Myometrial cell (primary cell): ENCODE measurements around the gene SAA2. TPM values are rescaled to one million over a fixed set of nuclear protein-coding genes. Genes with fewer than 3 reads are reported as not detected.

ENCODE experiments used
- total RNA-seq: library from RNA; depleted of rRNA; stranded (reverse); fragments of >200 nt; gene quantifications from 2 replicates; pipeline ENCODE4 v1.2.3, GENCODE V29; 2015

Gene SAA2
- not detected in 2 replicates for total RNA-seq

DNA sequence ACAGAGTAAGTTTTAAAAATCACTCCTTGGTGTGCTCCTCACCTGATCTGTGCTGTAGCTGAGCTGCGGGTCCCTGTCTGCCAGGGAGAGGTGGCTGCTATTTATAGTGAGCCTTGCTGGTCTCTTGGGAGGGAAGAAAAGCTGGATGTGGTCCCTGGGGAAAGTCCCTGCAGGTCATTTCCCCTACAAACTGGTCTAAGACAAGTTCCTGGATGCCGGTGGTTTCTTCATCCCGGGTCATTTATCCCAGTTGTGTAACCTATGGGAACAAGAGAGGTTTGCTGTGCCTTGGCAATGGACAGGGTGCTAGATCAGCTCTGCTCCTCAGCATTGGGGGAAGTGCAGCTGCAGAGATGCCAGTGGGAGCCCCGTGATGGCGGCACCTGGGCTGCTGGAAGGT lies at the start of gene SAA2:
Gene SAA2 (minus strand): TSS at position 108 of the 400 bp plus-strand sequence. CDS start 657 bp downstream, outside the sequence.

DNA sequence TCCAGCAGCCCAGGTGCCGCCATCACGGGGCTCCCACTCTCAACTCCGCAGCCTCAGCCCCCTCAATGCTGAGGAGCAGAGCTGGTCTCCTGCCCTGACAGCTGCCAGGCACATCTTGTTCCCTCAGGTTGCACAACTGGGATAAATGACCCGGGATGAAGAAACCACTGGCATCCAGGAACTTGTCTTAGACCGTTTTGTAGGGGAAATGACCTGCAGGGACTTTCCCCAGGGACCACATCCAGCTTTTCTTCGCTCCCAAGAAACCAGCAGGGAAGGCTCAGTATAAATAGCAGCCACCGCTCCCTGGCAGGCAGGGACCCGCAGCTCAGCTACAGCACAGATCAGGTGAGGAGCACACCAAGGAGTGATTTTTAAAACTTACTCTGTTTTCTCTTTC lies 17.5 kb upstream of the SAA2 start, which contains the start of gene SAA1:
Gene SAA1 (plus strand): TSS at position 316 of the 400 bp plus-strand sequence. CDS start 624 bp downstream, outside the sequence.

DNA sequence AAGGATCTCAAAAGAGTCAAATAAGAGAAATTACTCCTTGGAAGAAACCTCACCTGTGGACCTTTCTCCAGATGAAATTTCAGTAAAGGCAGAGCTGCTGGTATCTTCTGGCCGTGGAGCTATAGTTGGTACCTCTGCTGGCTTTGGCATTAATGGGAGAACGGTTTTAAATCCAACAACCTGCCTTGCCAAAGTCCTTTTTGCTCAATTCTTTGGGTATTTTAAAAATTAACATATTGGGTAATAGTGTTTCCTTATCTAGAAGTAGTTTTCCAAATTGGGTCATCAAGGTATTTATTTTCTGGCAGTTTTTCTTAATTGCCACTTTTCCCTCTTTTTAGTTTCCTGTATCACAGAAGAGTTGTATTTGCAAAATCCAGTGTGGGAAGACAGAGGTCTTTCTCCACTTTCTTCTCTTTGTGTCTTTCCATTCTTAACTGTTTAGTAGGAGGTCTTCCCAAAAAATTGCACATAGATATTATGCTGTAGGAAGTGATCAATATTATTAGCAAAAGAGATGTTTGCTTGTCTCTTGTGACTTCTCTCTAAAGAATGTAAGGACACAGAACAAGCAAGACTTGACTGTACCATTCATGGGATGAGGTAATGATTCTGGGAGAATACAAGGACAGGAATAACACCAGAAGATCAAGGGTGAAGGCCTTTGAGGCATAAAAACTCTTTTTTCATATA lies 11.7 kb downstream of the SAA2 start, which contains the start of gene SAA4:
Gene SAA4 (minus strand): TSS at position 139 of the 693 bp plus-strand sequence. CDS start 876 bp downstream, outside the sequence.

Other genes starting within 250 kb of the SAA2 start
- gene SERGEF, start 235.6 kb downstream of the SAA2 start, total RNA-seq, result 9.8 and 14.4 TPM in 2 replicates
- 0.18 TPM in 1 of 2 replicates, not detected in the other for gene TPH1, start 202.4 kb downstream of the SAA2 start, total RNA-seq
- gene SAAL1, start 142.6 kb downstream of the SAA2 start, total RNA-seq, result 12.1 and 17.0 TPM in 2 replicates
- not detected in 2 replicates for gene MRGPRX3, start 116.1 kb downstream of the SAA2 start, total RNA-seq
- gene MRGPRX4, start 75.8 kb downstream of the SAA2 start, total RNA-seq, result not detected in 2 replicates
- not detected in 2 replicates for gene SAA4, start 11.9 kb downstream of the SAA2 start, total RNA-seq
- gene SAA1, start 17.6 kb upstream of the SAA2 start, total RNA-seq, result not detected in 2 replicates
- gene HPS5, start 73.5 kb upstream of the SAA2 start, total RNA-seq, result 11.0 and 22.9 TPM in 2 replicates
- 42.7 and 46.8 TPM in 2 replicates for gene GTF2H1, start 73.9 kb upstream of the SAA2 start, total RNA-seq
- 761 and 785 TPM in 2 replicates for gene LDHA, start 145.9 kb upstream of the SAA2 start, total RNA-seq
- gene LDHC, start 163.7 kb upstream of the SAA2 start, total RNA-seq, result not detected in 2 replicates
- not detected in 2 replicates for gene LDHAL6A, start 207.2 kb upstream of the SAA2 start, total RNA-seq